GM23338 (cell line): ENCODE data around the gene CCBE1. TPM values are rescaled to one million over a fixed set of nuclear protein-coding genes. Genes with fewer than 3 reads are reported as not detected.

Experiments
- ATAC-seq: fragments of 200-7000 bp; cut with Tn5 transposase; 3 replicates; pipeline ENCODE4 v1.9.1; 2020
- DNase-seq: peaks from one replicate; pipeline ENCODE4 v3.0.0-alpha.2; 2015; ENCODE audit warnings: low spot score
- H2AFZ ChIP-seq: fragments of 200-600 bp; sonication (generic); 2 replicates; pipeline ENCODE4 v1.8.0; 2016; ENCODE audit warnings: antibody characterized with exemption, mild to moderate bottlenecking, moderate library complexity
- H3F3A ChIP-seq: fragments of 200-600 bp; sonication (generic); replicated peaks from 2 replicates; pipeline ENCODE4 v1.8.0; 2017; ENCODE audit warnings: antibody characterized with exemption, mixed run types, low read depth
- H3K27ac ChIP-seq: fragments of 200-600 bp; sonication (generic); 2 replicates; pipeline ENCODE4 v1.6.1; 2016; ENCODE audit warnings: low read depth
- H3K27me3 ChIP-seq: fragments of 200-600 bp; sonication (generic); 2 replicates; pipeline ENCODE4 v1.8.0; 2016; ENCODE audit warnings: mild to moderate bottlenecking, mixed run types, moderate library complexity; ENCODE audit not compliant: insufficient read depth
- H3K36me3 ChIP-seq: fragments of 200-600 bp; sonication (generic); 2 replicates; pipeline ENCODE4 v1.8.0; 2016; ENCODE audit warnings: mild to moderate bottlenecking; ENCODE audit not compliant: insufficient read depth
- H3K4me1 ChIP-seq: fragments of 200-600 bp; sonication (generic); 2 replicates; pipeline ENCODE4 v1.8.0; 2016; ENCODE audit warnings: mild to moderate bottlenecking, moderate library complexity; ENCODE audit not compliant: insufficient read depth
- H3K4me2 ChIP-seq: fragments of 200-600 bp; sonication (generic); 2 replicates; pipeline ENCODE4 v1.7.1; 2017; ENCODE audit warnings: mixed run types
- H3K4me3 ChIP-seq: fragments of 200-600 bp; sonication (generic); 2 replicates; pipeline ENCODE4 v1.6.1; 2016; ENCODE audit warnings: mixed run types
- H3K79me2 ChIP-seq: fragments of 200-600 bp; sonication (generic); replicated peaks from 2 replicates; pipeline ENCODE4 v1.8.0; 2017; ENCODE audit warnings: mild to moderate bottlenecking; ENCODE audit not compliant: insufficient read depth
- H3K9me2 ChIP-seq: fragments of 200-600 bp; sonication (generic); 2 replicates; pipeline ENCODE4 v1.8.0; 2017; ENCODE audit not compliant: insufficient read depth
- H4K20me1 ChIP-seq: fragments of 200-600 bp; sonication (generic); replicated peaks from 2 replicates; pipeline ENCODE4 v1.8.0; 2017; ENCODE audit warnings: mild to moderate bottlenecking; ENCODE audit not compliant: insufficient read depth
- H3K27ac Mint-ChIP-seq: 2 replicates; pipeline ENCODE4 v1.8.0; 2020; ENCODE audit warnings: inconsistent platforms, mild to moderate bottlenecking, moderate library complexity, mixed read lengths
- H3K27me3 Mint-ChIP-seq: 3 replicates; pipeline ENCODE4 v1.8.0; 2022; ENCODE audit warnings: low read depth, mild to moderate bottlenecking, moderate library complexity, mixed read lengths, inconsistent platforms; ENCODE audit not compliant: insufficient read depth, poor library complexity
- H3K36me3 Mint-ChIP-seq: 3 replicates; pipeline ENCODE4 v1.8.0; 2021; ENCODE audit warnings: low read depth, mild to moderate bottlenecking, inconsistent platforms, moderate library complexity, mixed read lengths
- H3K4me1 Mint-ChIP-seq: 3 replicates; pipeline ENCODE4 v1.8.0; 2020; ENCODE audit warnings: mild to moderate bottlenecking, inconsistent platforms, mixed read lengths
- H3K4me3 Mint-ChIP-seq: 3 replicates; pipeline ENCODE4 v1.8.0; 2021; ENCODE audit warnings: moderate library complexity, mild to moderate bottlenecking, inconsistent platforms, mixed read lengths
- H3K9me3 Mint-ChIP-seq: 3 replicates; pipeline ENCODE4 v1.8.0; 2020; ENCODE audit warnings: moderate library complexity, mild to moderate bottlenecking, inconsistent platforms, mixed read lengths
- CREB1 ChIP-seq: fragments of 250-450 bp; sonication (Bioruptor Pico); IDR thresholded peaks from 2 replicates; pipeline ENCODE4 v1.5.0; 2020; ENCODE audit warnings: low read depth, mild to moderate bottlenecking, moderate library complexity
- CTCF ChIP-seq, 2 experiments: fragments of 200-600 bp in 1 of 2; sonication (generic) in 1 of 2; conservative IDR thresholded peaks; 2 replicates each; pipeline versions ENCODE4 v1.5.1 to v1.6.1; 2016 to 2017; ENCODE audit warnings: antibody characterized with exemption in 2 of 2, low read depth in 2 of 2, mild to moderate bottlenecking in 2 of 2, moderate library complexity in 1 of 2
- ETS1 ChIP-seq: IDR thresholded peaks from 2 replicates; pipeline ENCODE4 v1.6.1; 2016; ENCODE audit warnings: antibody characterized with exemption
- EZH2 ChIP-seq: fragments of 200-600 bp; sonication (generic); IDR thresholded peaks from one replicate; pipeline ENCODE4 v1.8.0; 2017; ENCODE audit warnings: antibody characterized with exemption, mild to moderate bottlenecking, low read depth; ENCODE audit not compliant: unreplicated experiment
- EZH2phosphoT487 ChIP-seq: fragments of 200-600 bp; sonication (generic); IDR thresholded peaks from one replicate; pipeline ENCODE4 v1.8.1; 2018; ENCODE audit warnings: antibody characterized with exemption; ENCODE audit not compliant: unreplicated experiment
- JUNB ChIP-seq: IDR thresholded peaks from one replicate; pipeline ENCODE4 v1.6.1; 2016; ENCODE audit warnings: antibody characterized with exemption; ENCODE audit not compliant: unreplicated experiment
- NANOG ChIP-seq: IDR thresholded peaks from 2 replicates; pipeline ENCODE4 v1.6.1; 2016; ENCODE audit warnings: antibody characterized with exemption, borderline replicate concordance
- POLR2AphosphoS5 ChIP-seq: IDR thresholded peaks from 2 replicates; pipeline ENCODE4 v1.6.1; 2016; ENCODE audit warnings: antibody characterized with exemption, low read depth
- REST ChIP-seq: IDR thresholded peaks from one replicate; pipeline ENCODE4 v1.6.1; 2018; ENCODE audit warnings: antibody characterized with exemption; ENCODE audit not compliant: unreplicated experiment
- STAT1 ChIP-seq: IDR thresholded peaks from one replicate; pipeline ENCODE4 v1.6.1; 2016; ENCODE audit warnings: antibody characterized with exemption; ENCODE audit not compliant: unreplicated experiment
- ZNF114 ChIP-seq: fragments of 250-450 bp; sonication (Bioruptor Pico); IDR thresholded peaks from 2 replicates; pipeline ENCODE4 v1.5.0; 2020; ENCODE audit warnings: mild to moderate bottlenecking, moderate library complexity
- ZNF331 ChIP-seq: fragments of 250-450 bp; sonication (Bioruptor Pico); IDR thresholded peaks from 2 replicates; pipeline ENCODE4 v1.5.0; 2020; ENCODE audit warnings: low read depth, mild to moderate bottlenecking, moderate library complexity
- ZNF462 ChIP-seq: fragments of 250-450 bp; sonication (Bioruptor Pico); IDR thresholded peaks from 2 replicates; pipeline ENCODE4 v1.5.0; 2020; ENCODE audit warnings: mild to moderate bottlenecking, moderate library complexity
- polyA plus RNA-seq: library from polyadenylated mRNA; unstranded; fragments of >200 nt; fragmentation: Nextera tagmentation; extraction: Ambion mirVana; gene quantifications from 2 replicates; pipeline ENCODE4 v1.2.1, GENCODE V29; 2016
- total RNA-seq: library from RNA; depleted of rRNA; stranded (reverse); fragments of >200 nt; shearing (Covaris generic); gene quantifications from 2 replicates; pipeline ENCODE4 v1.2.3, GENCODE V29; 2014

CCBE1 gene
- total and polyA plus RNA-seq, 2 experiments from 2014 or later, result 2.1 to 2.6 TPM

- no peak for TF ChIP-seq POLR2AphosphoS5
Observed at GRCh38 chr18:59736061-59736460, 38.8 kb upstream of the CCBE1 start (continued).

- no peaks in the 10 kb centered on the region for H3K79me2 ChIP-seq
- H3F3A ChIP-seq, result no peaks in the 10 kb centered on the region
- H2AFZ ChIP-seq, result no peak overlapping the region
- no peaks in the 10 kb centered on the region for H3K4me1 ChIP-seq
- Mint-ChIP-seq H3K4me3 (no peak overlapping the region), H3K4me1 (peaks cover 1% of the 10 kb centered on the region; the same call in 1 of the 3 replicates), H3K9me3 (peaks cover 7% of the 10 kb centered on the region; the same call in 2 of the 3 replicates), H3K27ac (no peak overlapping the region), H3K36me3 (no peaks in the 10 kb centered on the region; the same call in 2 of the 3 replicates), H3K27me3 (peaks cover 2% of the 10 kb centered on the region)
- no peak overlapping the region for H3K4me2 ChIP-seq
- no peak overlapping the region for H3K27ac ChIP-seq
- no peak for TF ChIP-seq JUNB
- TF ChIP-seq CTCF (conservative IDR thresholded peaks at IDR 0.05; ENCODE audit: low read depth in 2 of 2), result no peak
- no peak for TF ChIP-seq POLR2AphosphoS5
- no peak for TF ChIP-seq ZNF331 (CRISPR knock-in tag)
- no peak for TF ChIP-seq NANOG
- TF ChIP-seq EZH2, result no peak
- TF ChIP-seq ETS1, result no peak
- no peak for TF ChIP-seq STAT1
- no peak for TF ChIP-seq ZNF114
- TF ChIP-seq CREB1 (CRISPR knock-in tag), result no peak
- TF ChIP-seq REST, result no peak
- no peak for TF ChIP-seq EZH2phosphoT487
- TF ChIP-seq ZNF462 (CRISPR knock-in tag), result no peak
- no peaks in the 10 kb centered on the region for H3K36me3 ChIP-seq
- DNase-seq (no peak), ATAC-seq (no peak)
- H3K4me3 ChIP-seq, result no peak overlapping the region
- H4K20me1 ChIP-seq, result no peaks in the 10 kb centered on the region
- H3K9me2 ChIP-seq, result no peaks in the 10 kb centered on the region; the same call in 1 of the 2 replicates
- H3K27me3 ChIP-seq, result no peaks in the 10 kb centered on the region
Observed at GRCh38 chr18:59735269-59735860, 38.1 kb upstream of the CCBE1 start.
